Right ventricle myocardium inferior (tissue), 1 donor: ENCODE measurements around the gene CHD3. TPM values are rescaled to one million over a fixed set of nuclear protein-coding genes. Genes with fewer than 3 reads are reported as not detected.
"Not testable (repeated sequence)": the region's sequence is repeated elsewhere in the genome, so short reads cannot be mapped to it uniquely, and the experiment has no call there.

ENCODE experiments used
- ATAC-seq: fragments of 200-7000 bp; cut with Tn5 transposase; one replicate; pipeline ENCODE4 v1.9.1; 2020; ENCODE audit warnings: mild to moderate bottlenecking, moderate library complexity
- DNase-seq: peaks from one replicate; pipeline ENCODE4 v3.0.0; 2021; ENCODE audit errors: missing footprints
- intact Hi-C: fragments of 100-400 bp; cut with DNase I; formaldehyde crosslinking; loops from one replicate; pipeline ENCODE4 v1.11.0; 2022
- total RNA-seq: library from RNA; stranded (reverse); fragmentation: NEBNext Ultra II Directional; extraction: Animal tissue kit (Norgen Biotek cat#: 25700); gene quantifications from one replicate; pipeline ENCODE4 v1.2.1, GENCODE V29; 2021
- donor health status: DM: no; HTN: yes; CAD: no; lungs with severe emphysema.

The CHD3 gene
- total RNA-seq, 1 donor from 2014 or later = 18.0 TPM

GRCh38 chr17:7857713-7858521 is 30.7 kb upstream of the CHD3 start, which contains the start of gene CYB5D1:
Gene CYB5D1, plus strand, starts transcription at chr17:7858003. Its CDS starts 132 bp downstream, at chr17:7858135.
- peak; percentile 68 for ATAC-seq
- intact Hi-C loops = loop anchor here (1.0 to 10.0 kb wide), 7 partner anchors 15 to 616 kb away; partner anchors contain the start of genes CD68, CHD3, CNTROB and GABARAP
- DNase-seq = peak; percentile 93

GRCh38 chr17:7858522-7858810 is 30.1 kb upstream of the CHD3 start:
- no peak for ATAC-seq

GRCh38 chr17:7859028-7859427 is 29.6 kb upstream of the CHD3 start:
- intact Hi-C loops = loop anchor here (2.0 to 10.0 kb wide), 5 partner anchors 30 to 617 kb away; partner anchors contain the start of genes CD68, CHD3, CNTROB and GABARAP
- ATAC-seq = no peak
- DNase-seq = no peak

More at GRCh38 chr17:7858522-7858810, 30.1 kb upstream of the CHD3 start:
- intact Hi-C loops = loop anchor here (2.0 to 10.0 kb wide), 5 partner anchors 30 to 616 kb away; partner anchors contain the start of genes CD68, CHD3, CNTROB and GABARAP
- DNase-seq = no peak

DNA sequence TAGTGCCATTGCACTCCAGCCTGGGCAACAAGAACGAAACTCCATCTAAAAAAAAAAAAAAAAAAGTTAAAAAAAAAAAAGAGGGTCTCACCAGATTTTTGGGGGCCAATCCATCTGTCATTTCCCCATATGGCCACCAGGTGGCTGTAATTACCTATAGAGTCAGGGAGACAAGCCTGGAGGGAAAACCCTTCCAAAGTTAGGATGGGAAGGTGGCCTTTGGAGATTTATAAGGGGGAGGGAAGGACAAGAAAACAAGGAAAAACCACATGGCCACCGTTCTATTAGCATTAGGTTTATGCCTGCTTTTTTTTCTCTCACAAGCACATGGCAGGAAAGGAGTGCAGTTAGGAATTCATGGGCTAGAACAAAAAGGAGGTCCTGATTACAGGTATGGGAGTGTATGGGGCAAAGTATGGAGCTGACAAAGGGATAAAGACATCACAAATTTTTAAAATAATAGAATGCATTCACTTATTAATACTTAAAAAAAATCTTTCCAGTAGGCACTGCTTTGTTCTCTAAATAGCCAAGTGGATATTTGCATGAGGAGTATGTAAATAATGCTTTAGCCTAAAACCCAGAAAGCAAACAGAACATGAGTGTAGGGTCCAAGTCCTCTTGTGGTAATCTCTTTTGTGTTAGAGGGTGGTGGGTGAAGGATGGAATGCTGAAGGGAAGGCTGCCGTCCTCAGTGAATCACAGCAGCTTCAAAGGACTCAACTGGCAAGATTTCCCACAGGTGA is 25.7 kb upstream of the CHD3 start:
- intact Hi-C loops = loop anchor here (1.0 to 5.0 kb wide), 3 partner anchors 34 to 179 kb away; no protein-coding TSS in a partner anchor
- ATAC-seq (no peak), DNase-seq (no peak)

- DNase-seq, ATAC-seq: not testable (repeated sequence)
- intact Hi-C loops = loop anchor here (5.0 kb wide), 1 partner anchor 178 kb away; no protein-coding TSS in a partner anchor
These were observed 24.2 kb upstream of the CHD3 start for GRCh38 chr17:7864384-7864783.

GRCh38 chr17:7864995-7865650 is 23.5 kb upstream of the CHD3 start:
- intact Hi-C loops = loop anchor here (5.0 kb wide), 1 partner anchor 177 kb away; no protein-coding TSS in a partner anchor
- ATAC-seq (no peak), DNase-seq (no peak)

GRCh38 chr17:7867881-7868329 is 20.7 kb upstream of the CHD3 start:
- DNase-seq (no peak), ATAC-seq (no peak)
- intact Hi-C loops = no loop called here

- DNase-seq (no peak), ATAC-seq (no peak)
- intact Hi-C loops = no loop called here
These were observed 15.5 kb upstream of the CHD3 start for GRCh38 chr17:7873051-7873450.

DNA sequence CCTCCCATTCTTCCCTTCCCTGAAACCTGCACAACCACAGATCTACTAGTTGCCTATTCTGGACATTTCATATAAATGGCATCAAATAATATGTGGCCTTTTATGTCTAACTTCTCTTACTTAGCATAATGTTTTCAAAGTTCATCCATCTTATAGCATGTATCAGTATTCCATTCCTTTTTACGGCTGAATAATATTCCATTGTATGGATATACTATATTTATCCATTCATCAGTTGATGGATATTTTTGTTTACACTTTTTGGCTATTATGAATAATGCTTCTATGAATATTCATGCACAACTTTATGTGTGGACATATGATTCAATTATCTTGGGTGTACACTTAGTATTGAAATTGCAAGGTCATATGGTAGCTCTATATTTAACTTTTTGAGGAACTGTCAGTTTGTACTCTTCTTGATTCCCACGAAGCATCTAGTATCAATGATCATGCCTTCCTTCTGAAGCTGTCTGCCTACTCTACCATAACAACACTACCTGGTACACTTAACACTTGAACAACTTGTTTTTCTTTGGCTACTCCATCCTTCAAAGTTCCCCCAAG is 12.7 kb upstream of the CHD3 start:
- intact Hi-C loops = no loop called here
- no peak for DNase-seq
- no peak for ATAC-seq

- no peak for ATAC-seq
- intact Hi-C loops = no loop called here
- DNase-seq = no peak
These were observed 10.4 kb upstream of the CHD3 start for GRCh38 chr17:7878234-7878633.

- DNase-seq (no peak), ATAC-seq (no peak)
- intact Hi-C loops = no loop called here
These were observed 8.3 kb upstream of the CHD3 start for GRCh38 chr17:7880076-7880868.

DNA sequence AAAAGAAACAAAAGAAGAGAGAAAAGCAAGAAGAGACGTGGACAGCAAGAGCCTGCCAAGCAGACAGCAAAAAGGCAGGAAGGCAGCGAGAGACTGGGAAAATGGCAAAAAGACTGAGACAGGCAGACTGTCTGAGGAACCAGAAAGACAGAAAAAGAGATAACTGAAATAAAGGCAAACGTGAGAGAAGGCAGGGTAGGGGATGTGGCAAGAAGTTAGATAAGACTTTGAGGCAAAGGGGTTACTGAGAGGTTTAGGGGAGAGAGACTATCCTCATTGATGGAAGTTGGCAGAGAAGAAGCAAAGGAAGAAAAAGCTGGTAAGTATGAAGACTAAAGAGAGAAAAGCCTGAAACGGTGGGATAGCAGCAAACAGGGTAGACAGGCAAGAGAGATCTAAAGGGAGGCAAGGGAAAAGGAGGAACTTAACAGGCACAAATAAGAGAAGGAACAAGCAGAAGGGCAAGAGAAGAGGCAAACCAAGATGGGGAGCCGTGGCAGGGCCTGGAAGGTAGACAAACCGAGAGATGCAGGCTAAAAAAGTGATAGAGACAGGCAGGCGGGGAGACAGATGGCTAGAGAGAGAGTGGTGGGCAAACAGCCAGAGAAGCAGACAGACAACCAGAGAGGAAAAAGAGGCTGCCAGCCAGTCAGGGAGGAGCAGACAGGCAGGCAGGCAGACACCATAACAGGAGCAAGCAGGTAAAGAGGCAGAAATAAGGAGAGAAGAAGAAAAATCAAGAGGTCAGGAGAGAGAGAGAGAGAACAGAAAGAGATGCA is 7.1 kb upstream of the CHD3 start:
- intact Hi-C loops = no loop called here
- no peak for ATAC-seq
- no peak for DNase-seq

DNA sequence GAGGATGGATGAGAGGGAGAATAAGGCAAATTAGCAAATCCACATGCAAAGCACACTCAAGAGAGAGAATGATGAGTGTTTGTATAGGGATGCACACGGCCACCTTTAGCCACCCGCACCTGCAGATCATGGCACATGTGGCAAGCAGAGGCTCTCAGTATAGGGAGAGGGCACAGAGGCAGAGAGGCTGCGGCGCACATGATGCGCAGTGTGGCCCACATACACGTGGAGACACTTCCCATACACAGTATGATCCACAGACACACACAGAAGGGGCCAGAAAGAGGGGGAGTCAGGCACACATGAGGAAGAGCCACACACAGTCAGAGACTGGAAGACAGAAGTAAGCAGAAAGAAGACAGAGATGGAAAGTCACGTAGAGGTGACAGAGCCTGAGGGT is 6.5 kb upstream of the CHD3 start:
- ATAC-seq = no peak

DNA sequence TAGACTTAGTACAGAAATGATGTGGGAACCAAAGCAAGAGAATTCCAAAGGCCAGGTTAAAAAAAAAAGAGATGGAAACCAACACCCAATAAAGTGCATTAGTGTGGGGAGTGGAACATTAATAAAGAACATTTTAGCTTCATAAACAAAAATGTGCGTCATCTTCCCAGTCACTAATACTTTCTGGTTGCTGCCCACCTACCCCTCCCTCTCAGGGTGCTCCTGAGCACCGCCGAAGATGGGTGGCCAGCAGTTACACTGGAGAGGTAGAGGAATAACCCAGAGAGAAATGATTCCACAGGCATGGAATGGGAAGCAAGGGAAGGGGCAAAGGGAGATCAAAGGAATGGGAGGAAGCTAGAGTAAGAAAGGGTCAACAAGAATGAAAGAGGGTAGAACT is 6.0 kb upstream of the CHD3 start:
- ATAC-seq = no peak
- intact Hi-C loops = no loop called here
- no peak for DNase-seq

More for the DNA sequence above, 6.5 kb upstream of the CHD3 start:
- no peak for DNase-seq
- intact Hi-C loops = no loop called here

- DNase-seq (no peak), ATAC-seq (no peak)
- intact Hi-C loops = no loop called here
These were observed 4.7 kb upstream of the CHD3 start for GRCh38 chr17:7883781-7884386.

GRCh38 chr17:7884581-7885366 is 3.8 kb upstream of the CHD3 start:
- intact Hi-C loops = no loop called here
- ATAC-seq (no peak), DNase-seq (no peak)
